HG03045 (cell line): ENCODE results near the gene SAG.
A peak's percentile ranks its signal among the peaks of the same experiment; 100 is the strongest.
"Not testable (repeated sequence)": the region's sequence is repeated elsewhere in the genome, so short reads cannot be mapped to it uniquely, and the experiment has no call there.

Source experiments
- ATAC-seq: cut with Tn5 transposase; IDR thresholded peaks from one replicate; pipeline ENCODE4 v1.9.1; 2021; ENCODE audit warnings: mild to moderate bottlenecking, moderate library complexity; ENCODE audit not compliant: unreplicated experiment

The SAG gene

DNA sequence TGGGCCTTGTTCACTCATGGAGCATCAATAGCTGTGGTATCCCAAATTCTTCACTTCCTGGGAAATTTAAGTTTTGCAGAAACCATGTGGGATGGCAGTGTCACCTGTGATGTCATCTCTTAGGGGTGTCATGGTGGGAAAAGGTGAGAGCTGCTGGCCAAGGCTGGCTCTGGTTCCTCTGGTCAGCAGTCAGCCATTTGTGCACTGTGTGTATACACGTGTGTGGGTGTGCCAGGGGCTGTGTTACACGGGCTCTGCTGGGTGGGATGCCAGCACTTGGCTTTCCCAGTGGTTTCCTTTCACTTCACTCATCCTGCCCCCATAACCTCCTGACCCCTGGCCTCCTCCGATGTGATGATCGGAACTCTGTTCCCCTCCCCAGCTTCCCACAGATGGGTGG lies 21.3 kb downstream of the SAG start:
- no peak for ATAC-seq

DNA sequence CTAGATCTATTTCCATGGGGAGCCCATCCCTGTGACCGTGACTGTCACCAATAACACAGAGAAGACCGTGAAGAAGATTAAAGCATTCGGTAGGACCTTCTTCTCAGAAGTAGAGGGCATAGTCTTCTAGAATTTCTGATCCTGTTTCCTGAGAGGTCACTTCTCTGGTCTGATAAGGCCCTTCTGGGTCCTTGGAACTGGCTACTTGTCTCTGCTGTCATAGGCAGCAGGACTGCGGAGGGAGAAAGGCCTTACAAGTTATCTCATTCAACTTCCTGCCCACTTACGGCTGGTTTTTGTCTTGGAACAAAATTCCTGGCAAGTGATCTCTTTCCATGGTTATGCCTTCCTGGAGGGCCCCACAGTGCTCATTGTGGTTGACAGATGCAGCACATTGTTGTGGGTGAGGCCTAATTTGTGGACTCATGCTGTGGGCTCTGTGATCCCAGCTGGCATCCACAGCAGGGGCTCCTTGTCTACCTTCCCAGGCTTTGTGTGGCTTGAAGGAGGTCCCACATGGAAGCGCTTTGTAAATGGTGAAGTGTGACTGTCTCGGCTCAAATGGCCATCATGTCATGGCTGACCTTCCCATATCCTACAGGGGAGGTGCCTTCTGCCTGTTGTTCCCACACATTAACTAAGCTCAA lies 22.0 kb downstream of the SAG start:
- ATAC-seq, result no peak

DNA sequence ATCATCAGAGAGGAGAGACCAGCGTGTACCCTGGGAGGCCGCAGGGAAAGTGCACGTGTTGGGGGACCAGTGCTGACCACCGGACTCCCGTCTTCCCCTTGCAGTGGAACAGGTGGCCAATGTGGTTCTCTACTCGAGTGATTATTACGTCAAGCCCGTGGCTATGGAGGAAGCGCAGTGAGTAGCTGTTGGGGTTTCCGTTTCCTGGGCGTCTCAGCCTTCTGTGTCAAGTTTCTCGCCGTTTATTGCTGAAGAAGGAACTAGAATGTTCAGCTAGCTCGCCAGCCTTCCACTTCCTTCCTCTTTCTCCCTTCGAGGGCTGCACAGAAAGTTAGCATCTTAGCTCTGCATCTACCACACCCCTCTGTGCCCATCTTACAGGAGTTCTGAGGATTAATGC lies 23.9 kb downstream of the SAG start:
- peak; percentile 75 for ATAC-seq

DNA sequence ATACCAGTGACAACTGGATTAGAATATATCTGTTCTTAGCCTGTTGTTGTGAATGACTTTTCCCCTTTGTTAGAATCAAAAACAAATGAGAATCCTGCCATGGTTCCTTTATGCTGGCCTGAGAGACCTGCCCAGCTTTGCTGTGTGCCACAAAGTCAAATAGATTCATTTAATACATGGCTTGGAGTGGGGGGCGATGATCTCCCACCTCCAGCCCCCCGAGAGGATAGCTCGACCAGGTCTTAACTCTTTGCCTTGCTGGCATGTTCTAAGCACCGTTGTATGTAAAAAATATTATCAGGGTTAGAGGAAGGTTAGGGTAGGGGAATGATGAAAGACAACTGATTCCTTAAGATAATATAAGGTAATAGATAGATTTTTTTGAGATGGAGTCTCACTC lies 24.5 kb downstream of the SAG start:
- ATAC-seq, result no peak

DNA sequence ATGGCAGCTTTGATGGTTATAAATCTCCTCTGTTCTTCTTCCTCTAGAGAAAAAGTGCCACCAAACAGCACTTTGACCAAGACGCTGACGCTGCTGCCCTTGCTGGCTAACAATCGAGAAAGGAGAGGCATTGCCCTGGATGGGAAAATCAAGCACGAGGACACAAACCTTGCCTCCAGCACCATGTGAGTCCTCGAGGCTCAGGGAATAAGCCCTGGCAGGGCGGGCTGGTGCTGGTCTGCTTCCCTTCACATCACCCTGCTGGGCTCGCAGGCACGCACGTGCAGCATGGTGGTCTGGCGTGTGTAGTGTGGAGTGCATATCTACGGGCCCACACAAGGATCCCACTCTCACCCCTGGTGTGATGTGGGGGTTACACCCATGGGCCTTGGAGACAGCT lies 27.3 kb downstream of the SAG start:
- ATAC-seq, result no peak

DNA sequence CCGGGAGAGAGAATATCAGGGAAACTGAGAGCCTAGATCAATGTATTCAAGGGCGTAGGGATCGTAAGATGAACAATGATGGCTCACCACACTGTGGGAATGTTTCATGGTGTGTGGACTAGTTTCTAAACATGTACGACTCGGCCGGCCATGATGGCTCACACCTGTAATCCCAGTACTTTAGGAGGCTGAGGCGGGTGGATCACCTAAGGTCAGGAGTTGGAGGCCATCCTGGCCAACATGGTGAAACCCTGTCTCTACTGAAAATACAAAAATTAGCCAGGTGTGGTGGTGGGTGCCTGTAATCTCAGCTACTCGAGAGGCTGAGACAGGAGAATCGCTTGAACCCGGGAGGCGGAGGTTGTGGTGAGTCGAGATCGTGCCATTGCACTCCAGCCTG lies 28.5 kb downstream of the SAG start:
- not testable (repeated sequence) for ATAC-seq

DNA sequence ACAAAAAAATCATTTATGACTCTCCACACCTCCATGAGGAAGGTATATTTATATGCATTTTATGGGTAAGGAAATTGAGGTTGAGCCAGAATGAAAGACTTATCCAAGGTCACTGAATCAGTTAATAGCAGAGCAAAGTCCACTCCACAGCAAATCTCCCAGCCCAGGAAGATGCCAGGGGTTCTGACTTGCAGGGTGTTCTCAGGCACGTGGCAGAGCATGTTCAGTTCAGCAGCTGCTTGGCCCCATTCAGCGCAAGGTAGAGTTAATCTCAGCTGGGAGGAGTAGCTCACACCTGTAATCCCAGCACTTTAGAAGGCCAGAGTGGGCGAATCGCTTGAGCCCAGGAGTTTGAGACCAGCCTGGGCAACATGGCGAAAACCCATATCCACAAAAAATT lies 28.9 kb downstream of the SAG start:
- ATAC-seq, result no peak

DNA sequence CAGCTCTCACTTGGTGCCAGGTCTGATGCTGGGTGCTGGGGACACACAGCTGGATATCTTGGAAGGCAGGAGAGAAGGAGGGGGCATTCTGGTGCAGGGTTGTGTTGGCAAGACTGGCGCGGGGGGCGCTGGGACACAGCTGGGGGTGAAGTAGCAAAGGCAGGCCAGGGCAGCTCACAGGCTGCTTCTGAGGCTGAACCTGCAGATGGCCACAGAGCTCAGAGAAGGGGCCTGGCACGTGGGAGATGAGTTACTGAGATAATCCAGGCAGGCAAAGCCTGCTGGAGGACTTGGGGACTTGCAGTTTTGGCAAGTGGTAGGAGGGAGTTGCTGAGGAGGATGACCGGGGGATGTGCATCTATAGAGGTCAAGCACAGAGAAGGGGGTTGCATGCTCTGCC lies 30.4 kb downstream of the SAG start:
- ATAC-seq, result no peak

DNA sequence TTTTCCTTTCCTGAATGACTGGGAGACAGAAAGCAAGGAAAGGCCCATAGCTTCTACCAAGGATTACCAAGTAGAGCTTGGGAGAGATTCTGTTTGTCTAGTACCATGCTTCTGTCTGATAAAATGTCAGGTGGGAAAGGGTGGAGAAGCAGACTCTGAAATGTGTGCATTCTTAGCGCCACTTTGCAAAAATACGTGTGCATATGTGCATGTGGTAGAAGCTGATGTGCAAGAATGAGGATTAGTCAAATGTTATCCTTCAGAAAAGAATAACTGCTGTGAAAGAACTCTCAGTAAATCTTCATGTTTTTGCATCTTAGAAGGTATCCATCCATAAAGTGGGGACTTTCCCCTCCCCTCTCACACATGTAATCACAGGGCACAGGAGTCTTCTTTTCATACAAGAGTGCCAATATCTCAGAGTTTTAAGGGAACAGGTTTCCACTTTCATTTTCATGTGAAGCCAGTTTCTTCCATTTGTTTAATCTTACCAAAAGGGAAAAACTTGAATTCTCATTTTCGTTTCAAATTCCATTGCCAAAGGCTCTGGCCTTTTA lies 31.3 kb downstream of the SAG start:
- no peak for ATAC-seq

DNA sequence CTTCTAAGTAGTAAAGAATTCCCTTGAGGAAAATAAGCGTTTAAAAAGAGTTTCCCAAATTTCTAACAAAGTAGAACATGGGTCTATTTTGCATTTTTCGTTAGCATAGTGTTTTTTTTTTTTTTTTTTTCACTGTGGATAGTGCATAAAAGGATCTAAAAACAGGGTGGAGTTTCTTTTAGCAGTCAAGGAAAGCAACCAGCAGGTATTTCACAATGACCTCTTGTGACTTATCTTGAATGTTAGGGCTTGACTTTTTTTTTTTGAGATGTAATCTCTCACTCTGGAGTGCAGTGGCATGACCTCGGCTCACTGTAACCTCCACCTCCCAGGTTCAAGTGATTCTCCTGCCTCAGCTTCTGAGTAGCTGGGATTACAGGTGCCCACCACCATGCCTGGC lies 31.8 kb downstream of the SAG start:
- ATAC-seq, result no peak

DNA sequence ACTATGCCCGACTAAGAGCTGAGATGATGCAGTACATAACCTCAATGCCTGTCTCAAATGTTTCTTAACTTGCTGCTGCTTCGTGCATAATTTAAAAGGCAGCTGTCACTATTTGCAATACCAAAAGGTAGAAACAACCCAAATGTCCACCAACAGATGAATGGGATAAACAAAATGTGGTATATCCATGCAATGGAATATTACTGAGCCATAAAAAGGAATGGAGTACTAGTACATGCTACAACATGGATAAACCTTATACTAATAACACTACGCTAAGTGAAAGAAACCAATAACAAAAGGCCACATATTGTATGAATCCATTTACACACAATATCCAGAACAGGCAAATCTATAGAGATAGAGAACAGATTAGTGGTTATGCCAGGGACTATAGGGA lies 33.7 kb downstream of the SAG start:
- ATAC-seq, result no peak

DNA sequence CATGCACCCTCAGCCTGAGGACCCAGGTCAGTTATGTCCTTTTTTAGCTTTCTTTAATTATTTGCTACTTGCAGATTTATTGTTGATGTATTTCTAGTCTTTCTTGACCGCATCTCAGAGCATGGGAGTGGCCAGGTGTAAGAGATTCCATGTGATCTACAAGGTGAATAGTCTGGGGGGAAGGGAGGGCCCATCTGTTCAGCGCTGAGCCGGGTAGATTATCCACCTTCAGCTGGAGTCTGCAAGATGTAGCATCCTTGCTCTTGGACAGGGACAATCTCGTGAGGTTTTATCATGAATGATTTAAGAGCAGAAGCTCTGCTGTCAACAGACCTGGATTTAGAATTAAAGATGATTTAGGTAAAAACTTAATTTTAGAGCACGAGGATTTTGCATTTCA lies 34.7 kb downstream of the SAG start:
- ATAC-seq, result no peak

DNA sequence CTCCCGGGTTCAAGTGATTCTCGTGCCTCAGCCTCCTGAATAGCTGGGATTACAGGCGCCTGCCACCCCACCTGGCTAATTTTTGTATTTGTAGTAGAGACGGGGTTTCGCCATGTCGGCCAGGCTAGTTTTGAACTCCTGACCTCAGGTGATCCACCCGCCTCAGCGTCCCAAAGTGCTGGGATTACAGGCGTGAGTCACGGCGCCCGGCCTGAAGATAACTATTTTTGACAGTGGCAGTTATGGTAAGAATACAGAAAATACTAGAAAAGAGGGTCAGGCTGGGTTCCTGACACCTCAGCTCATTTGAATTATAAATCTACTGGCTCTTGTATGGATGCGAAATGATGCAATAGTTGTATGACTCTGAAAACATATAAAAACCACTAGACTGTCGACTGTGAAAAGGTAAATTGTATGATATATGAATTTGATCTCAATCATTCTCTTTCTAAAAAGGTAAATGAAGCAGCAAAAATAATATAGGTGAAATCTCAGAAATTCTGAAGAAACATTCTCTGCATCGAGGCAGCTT lies 35.6 kb downstream of the SAG start:
- ATAC-seq, result no peak

DNA sequence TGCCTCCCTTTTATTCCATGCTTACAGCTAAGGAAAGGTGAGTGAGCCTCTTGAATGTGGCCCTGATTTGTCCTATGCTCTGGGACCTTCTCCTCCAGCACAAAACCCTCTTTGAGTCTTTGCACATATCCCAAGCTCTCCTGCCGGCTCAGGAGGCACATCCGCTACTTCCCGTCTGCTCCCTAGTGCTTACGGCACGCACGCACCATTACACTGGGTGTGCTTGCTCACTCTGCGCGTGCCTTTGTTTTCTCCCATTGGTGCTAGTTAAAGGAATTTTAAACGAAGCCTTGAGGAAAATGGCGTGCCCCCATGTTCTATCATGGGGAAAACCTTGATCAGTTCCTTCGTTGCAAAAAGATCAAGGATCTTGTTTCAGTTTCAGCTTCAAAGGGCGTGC lies 38.8 kb downstream of the SAG start:
- no peak for ATAC-seq

DNA sequence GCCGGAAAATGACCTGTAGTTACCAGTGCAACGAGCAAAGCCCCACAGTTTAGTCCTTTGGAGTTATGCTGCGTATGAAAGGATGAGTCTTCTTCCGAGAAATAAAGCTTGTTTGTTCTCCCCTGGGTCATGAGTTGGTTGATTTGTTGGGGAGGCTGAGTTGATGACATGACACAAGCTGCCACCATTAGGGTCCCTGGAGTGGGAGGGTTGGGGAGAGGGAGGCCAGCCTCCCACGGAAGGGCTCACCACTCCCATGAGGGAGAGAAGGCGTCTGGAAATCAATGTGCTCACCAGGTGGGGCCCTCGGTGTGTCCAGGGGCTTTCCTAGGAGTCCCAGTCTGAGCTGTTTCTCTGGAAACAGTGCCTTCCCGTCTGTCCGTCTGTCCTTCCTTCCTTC lies 39.3 kb downstream of the SAG start:
- ATAC-seq, result no peak

DNA sequence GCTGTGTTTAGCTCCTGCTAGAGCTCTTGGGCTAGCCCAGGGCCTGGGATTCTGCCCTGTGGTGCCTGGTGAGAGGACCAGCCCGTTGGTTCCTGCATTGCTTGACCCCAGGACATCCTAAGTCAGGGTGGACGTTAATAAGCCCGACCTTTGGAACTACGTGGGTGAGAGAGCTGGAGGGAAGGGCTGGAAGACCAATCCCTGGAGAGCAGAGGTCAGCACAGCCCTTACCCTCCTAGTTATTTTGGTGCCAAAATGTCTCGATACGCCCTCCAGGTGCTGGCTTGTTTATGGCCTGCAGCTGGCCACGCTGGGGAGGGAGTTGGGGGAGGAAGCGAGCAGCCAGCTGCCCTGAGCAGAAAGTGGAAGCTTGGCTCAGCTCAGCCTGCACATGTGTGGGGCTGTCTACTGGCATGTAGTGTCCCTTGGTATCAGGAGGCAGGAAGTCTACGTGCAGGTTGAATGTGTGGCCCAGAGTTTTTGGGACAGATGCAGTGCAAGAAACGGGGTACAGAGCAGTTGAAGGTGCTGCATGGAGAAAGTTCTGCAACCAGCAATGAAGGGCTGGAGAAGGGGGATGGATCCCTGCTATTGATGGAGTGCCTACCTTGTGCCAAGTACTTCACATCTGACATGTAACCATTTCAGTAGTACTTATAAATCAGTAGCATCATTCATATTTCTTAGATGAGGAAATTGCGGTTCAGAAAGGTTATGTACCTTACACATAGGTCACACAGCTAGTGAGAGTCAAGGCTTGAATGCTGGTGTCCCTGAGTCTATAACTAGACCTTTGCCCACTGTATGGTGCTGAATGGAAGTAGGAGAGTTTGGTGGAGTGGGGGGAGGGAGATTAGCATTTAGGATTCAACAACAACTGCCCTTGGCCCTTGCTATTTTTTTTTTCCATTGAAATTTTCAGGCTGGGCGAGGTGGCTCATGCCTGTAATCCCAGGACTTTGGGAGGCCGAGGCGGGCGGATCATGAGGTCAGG lies 41.7 kb downstream of the SAG start:
- peak; percentile 65 for ATAC-seq

DNA sequence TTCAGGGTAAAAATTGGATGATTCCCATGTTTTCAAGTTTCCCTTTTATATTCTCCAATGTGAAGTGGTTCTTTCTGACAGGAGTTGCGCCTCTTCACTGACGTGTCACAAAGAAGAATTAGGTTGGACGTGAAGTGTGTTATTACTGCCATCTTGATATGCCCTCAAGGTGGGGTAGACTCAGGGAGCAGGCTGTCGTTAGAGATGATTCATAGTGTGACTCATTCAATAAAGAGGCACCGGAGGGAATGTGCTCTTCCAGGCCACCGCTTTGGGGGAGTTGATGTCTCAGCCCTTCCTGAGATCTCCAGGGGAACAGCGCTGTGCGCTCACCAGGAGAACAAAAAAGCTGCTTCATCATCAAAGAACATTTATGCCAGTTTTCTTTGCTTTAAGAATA lies 43.1 kb downstream of the SAG start:
- ATAC-seq, result no peak

DNA sequence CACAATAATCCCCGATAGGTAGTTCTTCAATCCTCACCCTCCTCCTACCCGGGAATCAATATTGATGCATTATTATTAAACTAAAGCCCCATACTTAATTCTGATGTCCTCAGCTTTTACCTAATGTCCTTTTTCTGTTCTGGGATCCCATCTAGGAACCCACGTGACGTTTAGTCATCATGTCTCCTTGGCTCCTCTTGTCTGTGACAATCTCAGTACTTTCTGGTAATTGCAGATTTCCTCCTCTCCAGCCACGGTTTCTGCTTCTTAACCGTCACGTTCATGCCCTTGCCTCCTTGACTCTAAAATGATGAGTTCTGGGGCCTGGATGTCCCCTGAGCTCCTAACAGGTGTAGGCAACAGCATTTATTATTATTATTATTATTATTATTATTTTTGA lies 43.8 kb downstream of the SAG start:
- no peak for ATAC-seq

DNA sequence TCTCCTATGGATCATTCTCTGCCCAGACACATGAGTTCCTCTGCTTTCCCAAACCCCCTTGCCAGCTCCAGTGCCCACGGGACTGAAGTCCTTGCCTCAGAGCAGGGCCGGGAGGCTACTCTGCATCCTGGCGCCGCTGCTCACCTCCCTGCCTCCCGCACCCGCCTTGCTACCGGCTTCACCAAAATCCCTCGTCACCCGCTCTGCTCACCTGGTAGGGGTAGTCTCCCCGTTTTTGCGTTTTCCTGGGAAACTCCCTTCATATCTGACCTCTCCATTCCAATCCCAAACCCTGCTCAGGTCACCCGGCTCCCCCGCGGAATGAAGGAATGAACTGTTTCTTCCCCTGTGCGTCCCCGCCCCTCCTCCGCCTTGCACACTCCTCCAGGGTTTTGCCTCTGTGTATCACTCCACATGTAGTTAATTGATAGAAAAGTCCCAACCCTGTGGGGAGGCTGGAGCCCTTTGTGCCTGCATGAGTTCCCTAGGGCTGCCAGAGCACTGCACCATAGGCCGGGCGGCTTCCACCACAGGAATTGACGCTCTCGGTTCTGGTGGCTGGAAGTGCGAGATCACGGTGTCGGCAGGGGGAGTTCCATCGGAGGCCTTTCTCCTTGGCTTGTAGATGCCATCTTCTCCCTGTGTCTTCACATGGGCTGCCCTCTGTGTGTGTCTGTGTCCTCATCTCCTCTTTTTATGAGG lies 44.7 kb downstream of the SAG start:
- ATAC-seq, result no peak

DNA sequence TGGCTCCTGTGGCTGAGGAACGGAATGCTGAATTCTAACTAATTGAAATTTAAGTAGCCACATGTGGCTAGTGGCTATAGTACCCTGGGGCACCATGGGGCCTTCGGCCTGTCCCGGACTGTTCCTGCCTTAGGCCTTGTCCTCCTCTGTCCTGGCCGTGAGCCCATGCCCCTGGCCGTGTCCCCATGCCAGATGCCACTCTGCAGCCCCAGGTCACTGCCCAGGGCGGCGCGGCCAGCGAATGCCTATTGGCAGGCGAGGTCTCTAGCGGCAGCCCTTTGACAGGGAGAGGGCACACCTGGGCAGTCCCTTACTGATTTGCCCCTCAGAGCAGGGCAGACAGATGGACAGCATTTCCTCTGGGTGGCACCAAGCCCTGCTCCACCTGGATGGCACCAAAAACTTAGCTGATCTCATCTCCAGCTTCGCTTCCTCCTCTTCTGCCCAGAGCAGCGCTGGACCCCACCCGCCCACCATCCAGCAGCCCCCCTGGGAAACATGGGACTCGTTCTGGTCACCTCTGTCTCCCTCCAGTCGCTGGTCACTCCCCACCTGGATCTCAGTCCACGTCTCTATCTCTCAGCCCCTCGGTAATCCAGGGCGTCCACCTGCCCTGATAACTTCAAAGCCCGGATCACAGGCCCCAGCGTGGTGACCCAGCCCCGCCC lies 45.6 kb downstream of the SAG start:
- ATAC-seq, result no peak
